ENCODE data around the gene EFNA1. TPM values are rescaled to one million over a fixed set of nuclear protein-coding genes. Genes with fewer than 3 reads are reported as not detected.

Gene EFNA1
- total and polyA plus RNA-seq, 2 donors from 2014 or later: 61.1 to 133 TPM

GRCh38 chr1:155110826-155111225 is 16.9 kb upstream of the EFNA1 start:
- no peak for TF ChIP-seq CTCF (IDR thresholded peaks at IDR 0.05; ENCODE audit: borderline replicate concordance, extremely low read depth, insufficient read depth)
- DNase-seq (no peak), FAIRE-seq (no peak)
- Histone ChIP-seq H3K9ac (ENCODE audit: low read length in 3 of 3) (no peak overlapping the region), H3K4me1 (ENCODE audit: control insufficient read depth in 2 of 3, insufficient read depth in 2 of 3, low read depth in 1 of 3, low read length in 3 of 3) (no peaks in the 10 kb centered on the region), H3K27me3 (ENCODE audit: control insufficient read depth, insufficient read depth, low read length) (no peaks in the 10 kb centered on the region), H3K9me3 (ENCODE audit: control insufficient read depth in 2 of 3, insufficient read depth in 1 of 3, low read length in 3 of 3) (no peaks in the 10 kb centered on the region), H3K4me3 (ENCODE audit: low read length in 3 of 3) (no peak overlapping the region), H3K27ac (ENCODE audit: low read depth in 2 of 2, low read length in 2 of 2) (no peak overlapping the region), H3K36me3 (ENCODE audit: control insufficient read depth in 2 of 3, insufficient read depth in 3 of 3, low read length in 3 of 3) (no peaks in the 10 kb centered on the region)
- intact Hi-C loops (cut with DNase I): no loop called here

GRCh38 chr1:155113450-155113980 is 14.2 kb upstream of the EFNA1 start:
- no peak for TF ChIP-seq CTCF (IDR thresholded peaks at IDR 0.05; ENCODE audit: borderline replicate concordance, extremely low read depth, insufficient read depth)
- Histone ChIP-seq H3K4me1 (ENCODE audit: control insufficient read depth in 2 of 3, insufficient read depth in 2 of 3, low read depth in 1 of 3, low read length in 3 of 3) (no peaks in the 10 kb centered on the region), H3K9ac (ENCODE audit: low read length in 3 of 3) (no peak overlapping the region), H3K36me3 (ENCODE audit: control insufficient read depth in 2 of 3, insufficient read depth in 3 of 3, low read length in 3 of 3) (no peaks in the 10 kb centered on the region), H3K27ac (ENCODE audit: low read depth in 2 of 2, low read length in 2 of 2) (no peak overlapping the region), H3K27me3 (ENCODE audit: control insufficient read depth, insufficient read depth, low read length) (peaks cover 2% of the 10 kb centered on the region), H3K4me3 (ENCODE audit: low read length in 3 of 3) (no peak overlapping the region), H3K9me3 (ENCODE audit: control insufficient read depth in 2 of 3, insufficient read depth in 1 of 3, low read length in 3 of 3) (no peaks in the 10 kb centered on the region)
- DNase-seq (peak in 1 of 5 donors; percentile 29), FAIRE-seq (no peak)
- intact Hi-C loops (cut with DNase I): no loop called here

DNA sequence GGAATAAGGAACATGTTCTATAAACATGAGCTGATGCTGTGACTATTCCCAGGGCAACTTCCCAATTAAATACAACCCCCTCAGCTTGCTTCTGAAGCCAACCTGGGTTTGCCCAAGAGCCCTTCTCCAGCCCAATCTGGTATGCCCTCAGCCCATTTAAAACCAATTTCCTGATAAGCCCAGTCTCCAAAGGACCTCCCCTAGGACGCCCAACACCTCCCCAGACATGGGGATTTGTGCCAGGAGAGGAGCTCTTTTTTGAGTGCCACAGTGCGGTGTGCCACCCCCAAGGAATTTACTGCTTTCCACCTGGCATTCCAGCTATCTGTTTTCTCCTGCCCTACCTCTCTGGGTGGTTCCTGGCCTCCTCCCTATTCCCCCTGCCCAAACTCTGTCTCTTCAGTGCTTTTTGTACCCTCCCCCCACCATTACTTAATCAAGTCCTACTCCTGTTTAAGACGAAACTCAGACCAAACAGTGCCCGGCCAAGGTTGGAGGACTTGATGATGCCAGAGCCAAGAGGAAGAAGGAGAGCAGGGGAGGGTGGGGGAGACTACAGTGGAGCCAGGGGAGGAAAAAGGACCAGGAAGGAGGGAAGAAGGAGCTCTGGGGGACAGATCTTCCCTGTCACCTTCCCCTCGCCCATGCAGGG is 11.4 kb upstream of the EFNA1 start:
- Histone ChIP-seq H3K4me1 (ENCODE audit: control insufficient read depth in 2 of 3, insufficient read depth in 2 of 3, low read depth in 1 of 3, low read length in 3 of 3) (no peaks in the 10 kb centered on the region), H3K27ac (ENCODE audit: low read depth in 2 of 2, low read length in 2 of 2) (no peak overlapping the region), H3K36me3 (ENCODE audit: control insufficient read depth in 2 of 3, insufficient read depth in 3 of 3, low read length in 3 of 3) (no peaks in the 10 kb centered on the region), H3K27me3 (ENCODE audit: control insufficient read depth, insufficient read depth, low read length) (peaks cover 2% of the 10 kb centered on the region), H3K4me3 (ENCODE audit: low read length in 3 of 3) (no peak overlapping the region), H3K9me3 (ENCODE audit: control insufficient read depth in 2 of 3, insufficient read depth in 1 of 3, low read length in 3 of 3) (no peaks in the 10 kb centered on the region), H3K9ac (ENCODE audit: low read length in 3 of 3) (no peak overlapping the region)
- DNase-seq (no peak), FAIRE-seq (no peak)
- intact Hi-C loops (cut with DNase I): no loop called here
- no peak for TF ChIP-seq CTCF (IDR thresholded peaks at IDR 0.05; ENCODE audit: borderline replicate concordance, extremely low read depth, insufficient read depth)
